GM18505 (cell line): ENCODE results near the gene ZBTB43.
"Not testable (repeated sequence)": the region's sequence is repeated elsewhere in the genome, so short reads cannot be mapped to it uniquely, and the experiment has no call there.

Experiments
- ATAC-seq: cut with Tn5 transposase; IDR thresholded peaks from one replicate; pipeline ENCODE4 v1.9.1; 2021; ENCODE audit not compliant: unreplicated experiment
- POLR2A ChIP-seq: IDR thresholded peaks from 4 replicates; pipeline ENCODE4 v1.6.1; 2011; ENCODE audit warnings: borderline replicate concordance; ENCODE audit not compliant: insufficient read depth, insufficient read length; ENCODE audit errors: extremely low read depth

ZBTB43 gene, protein sequence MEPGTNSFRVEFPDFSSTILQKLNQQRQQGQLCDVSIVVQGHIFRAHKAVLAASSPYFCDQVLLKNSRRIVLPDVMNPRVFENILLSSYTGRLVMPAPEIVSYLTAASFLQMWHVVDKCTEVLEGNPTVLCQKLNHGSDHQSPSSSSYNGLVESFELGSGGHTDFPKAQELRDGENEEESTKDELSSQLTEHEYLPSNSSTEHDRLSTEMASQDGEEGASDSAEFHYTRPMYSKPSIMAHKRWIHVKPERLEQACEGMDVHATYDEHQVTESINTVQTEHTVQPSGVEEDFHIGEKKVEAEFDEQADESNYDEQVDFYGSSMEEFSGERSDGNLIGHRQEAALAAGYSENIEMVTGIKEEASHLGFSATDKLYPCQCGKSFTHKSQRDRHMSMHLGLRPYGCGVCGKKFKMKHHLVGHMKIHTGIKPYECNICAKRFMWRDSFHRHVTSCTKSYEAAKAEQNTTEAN

DNA sequence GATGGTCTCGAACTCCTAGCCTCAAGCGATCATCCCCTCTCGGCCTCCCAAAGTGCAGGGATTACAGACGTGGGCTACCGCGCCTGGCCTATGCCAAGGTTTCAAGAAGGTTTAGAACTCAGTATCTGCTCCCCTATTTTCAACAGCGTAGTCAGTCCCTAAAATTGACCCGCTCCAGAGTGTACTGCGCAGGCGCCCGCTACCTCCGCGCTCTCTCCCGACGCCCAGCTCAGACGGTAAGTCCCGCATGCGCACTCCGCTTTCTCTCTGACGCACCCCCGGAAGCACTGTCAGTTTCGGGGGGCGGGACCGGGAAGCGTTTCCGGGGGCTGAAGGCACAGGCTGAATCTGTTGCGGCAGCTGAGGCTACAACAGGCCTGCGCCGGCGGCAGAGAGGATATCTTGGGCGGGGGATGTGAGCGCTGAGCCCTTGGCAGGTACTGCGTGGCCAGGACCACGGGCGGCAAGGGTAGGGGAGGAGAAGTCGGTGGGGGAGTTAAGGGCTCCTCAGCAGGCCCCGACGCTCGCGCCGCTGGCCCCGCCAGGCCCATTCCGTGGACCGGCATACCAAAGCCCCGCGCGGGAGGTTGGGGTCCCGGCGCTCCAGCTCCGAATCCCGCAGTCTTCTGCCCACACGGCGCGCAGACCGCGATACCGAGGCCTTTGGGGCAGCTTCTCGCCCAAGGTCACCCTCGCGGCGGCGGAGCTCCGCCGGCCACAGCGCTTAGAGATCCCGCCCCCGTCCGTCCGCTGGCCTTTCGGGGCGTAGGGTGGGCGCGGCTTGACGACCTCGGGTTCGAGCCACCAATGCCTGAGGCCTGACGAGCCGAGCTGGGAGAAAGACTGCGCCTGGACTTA lies at the start of gene ZBTB43:
TSS of gene ZBTB43 (plus strand) at position 345 of the 858 bp plus-strand sequence. CDS start 27,470 bp downstream, outside the sequence.
- TF ChIP-seq POLR2A, result peak; percentile 88
- ATAC-seq, result peak; percentile 72

- TF ChIP-seq POLR2A, result no peak
- no peak for ATAC-seq
Observed at GRCh38 chr9:126755317-126755875, 49.4 kb upstream of the ZBTB43 start.

GRCh38 chr9:126756238-126756637 lies 48.6 kb upstream of the ZBTB43 start:
- TF ChIP-seq POLR2A, result no peak
- ATAC-seq, result no peak

DNA sequence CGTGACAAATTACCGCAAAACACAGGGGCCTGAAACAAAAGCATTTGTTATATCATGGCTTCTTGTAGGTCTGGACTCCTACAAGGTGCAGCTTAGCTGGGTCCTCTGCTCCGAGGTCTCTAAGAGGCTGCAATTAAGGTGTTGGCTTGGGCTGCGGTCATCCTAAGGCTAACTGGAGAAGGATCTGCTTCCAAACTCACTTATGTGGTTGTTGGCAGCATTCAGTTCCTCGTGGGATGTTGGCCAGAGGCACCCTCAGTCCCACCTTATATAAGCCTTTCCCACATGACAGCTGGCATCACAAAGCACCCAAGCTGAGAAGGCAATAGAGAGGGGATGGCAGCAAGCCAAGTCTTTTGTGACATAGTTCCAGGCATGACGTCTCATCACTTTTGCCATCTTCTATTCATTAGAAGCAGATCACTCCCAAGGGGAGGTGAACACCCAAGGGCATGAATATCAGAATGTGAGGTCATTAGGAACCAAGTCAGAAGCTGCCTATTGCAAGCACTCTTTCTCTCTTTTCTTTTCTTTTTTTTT lies 47.9 kb upstream of the ZBTB43 start:
- no peak for TF ChIP-seq POLR2A
- no peak for ATAC-seq

- no peak for TF ChIP-seq POLR2A
- ATAC-seq, result no peak
Observed at GRCh38 chr9:126758916-126759585, 45.8 kb upstream of the ZBTB43 start.

- no peak for ATAC-seq
- TF ChIP-seq POLR2A, result no peak
Observed at GRCh38 chr9:126761274-126761673, 43.6 kb upstream of the ZBTB43 start.

- ATAC-seq, result no peak
- TF ChIP-seq POLR2A, result no peak
Observed at GRCh38 chr9:126763130-126763764, 41.6 kb upstream of the ZBTB43 start.

DNA sequence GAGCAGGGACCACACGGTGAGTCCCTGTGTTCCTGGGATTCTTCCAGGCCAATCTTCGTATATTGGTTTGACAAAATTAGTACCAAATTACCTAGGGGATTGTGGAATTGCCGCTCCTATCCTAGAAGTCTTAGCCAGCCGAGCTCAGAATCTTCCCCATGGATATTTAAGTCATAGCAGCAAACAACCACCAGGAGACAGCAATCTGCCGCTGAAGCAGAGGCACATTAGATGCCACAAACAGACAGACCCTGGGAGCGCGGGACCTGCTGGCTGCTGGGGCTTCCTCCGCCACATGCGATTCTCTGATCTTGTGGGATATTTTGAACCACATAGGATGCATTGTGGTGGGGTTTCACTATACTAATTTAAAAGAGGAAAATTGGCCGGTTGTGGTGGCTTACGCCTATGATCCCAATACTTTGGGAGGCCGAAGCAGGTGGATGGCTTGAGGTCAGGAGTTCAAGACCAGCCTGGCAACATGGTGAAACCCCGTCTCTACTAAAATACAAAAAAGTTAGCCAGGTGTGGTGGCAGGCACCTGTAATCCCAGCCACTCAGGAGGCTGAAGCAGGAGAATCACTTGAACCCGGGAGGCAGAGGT lies 31.7 kb upstream of the ZBTB43 start:
- no peak for ATAC-seq
- no peak for TF ChIP-seq POLR2A

DNA sequence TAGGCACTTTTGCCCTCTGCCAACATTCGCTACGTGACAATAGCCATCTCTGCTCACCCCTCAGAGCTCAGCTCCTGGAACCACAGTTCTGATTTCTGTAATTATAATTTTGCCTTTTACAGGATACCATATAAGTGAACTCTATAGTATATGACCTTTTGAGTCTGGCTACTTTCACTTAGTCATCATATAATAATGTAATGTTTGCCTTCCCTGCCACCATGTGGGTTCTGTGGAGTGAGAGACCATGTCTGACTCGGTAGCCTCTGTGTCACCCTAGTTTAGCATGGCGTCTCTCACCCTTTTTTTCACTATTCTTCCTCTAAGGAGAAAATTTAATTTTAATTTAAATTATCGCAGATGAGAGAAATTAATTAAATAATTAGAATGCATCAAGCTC lies 28.9 kb upstream of the ZBTB43 start:
- no peak for ATAC-seq
- TF ChIP-seq POLR2A, result no peak

- no peak for TF ChIP-seq POLR2A
- no peak for ATAC-seq
Observed at GRCh38 chr9:126777733-126778132, 27.1 kb upstream of the ZBTB43 start.

DNA sequence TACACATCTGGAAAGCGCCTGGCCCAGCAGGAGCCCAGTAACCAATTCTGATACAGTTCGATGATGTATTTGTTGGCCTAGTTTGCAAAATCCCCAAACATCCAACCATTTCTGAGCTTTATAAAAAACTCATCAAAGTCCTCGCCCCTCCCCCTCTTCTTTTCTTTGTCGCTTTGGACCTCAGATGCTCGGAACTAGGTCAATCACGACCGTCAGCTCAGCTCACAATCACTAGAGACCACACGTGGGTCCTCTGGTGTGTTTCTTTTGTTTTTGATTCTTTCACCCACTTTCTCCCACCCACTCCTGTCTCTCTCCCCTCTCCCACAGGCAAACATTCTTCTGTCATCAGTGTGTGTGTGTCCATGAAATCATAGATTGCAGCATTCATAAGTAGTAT lies 26.7 kb upstream of the ZBTB43 start:
- no peak for ATAC-seq
- TF ChIP-seq POLR2A, result no peak

DNA sequence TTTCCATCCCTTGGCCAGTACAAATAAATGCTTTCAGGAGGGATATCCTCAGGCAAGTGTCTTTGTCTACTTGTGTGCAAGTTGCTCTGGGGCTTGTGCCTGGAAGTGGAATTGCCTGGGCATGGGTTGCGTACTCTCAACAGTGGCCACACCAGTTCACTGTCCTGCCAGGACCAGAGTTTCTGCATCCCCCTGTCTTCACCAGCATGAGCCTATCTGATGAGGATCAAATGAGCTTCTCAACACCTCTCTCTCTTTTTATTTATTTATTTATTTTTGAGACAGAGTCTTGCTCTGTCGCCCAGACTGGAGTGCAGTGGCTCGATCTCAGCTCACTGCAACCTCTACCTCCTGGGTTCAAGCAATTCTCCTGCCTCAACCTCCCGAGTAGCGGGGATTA lies 26.1 kb upstream of the ZBTB43 start:
- not testable (repeated sequence) for ATAC-seq
